ENCODE measurements around the gene TMEM109. TPM values are rescaled to one million over a fixed set of nuclear protein-coding genes. Genes with fewer than 3 reads are reported as not detected.

The TMEM109 gene
- total and polyA plus RNA-seq, 2 of the 13 experiments (the other 11 are each of a cell fraction or from before 2014, with no cell fraction given) = 7.7 to 18.0 TPM

DNA sequence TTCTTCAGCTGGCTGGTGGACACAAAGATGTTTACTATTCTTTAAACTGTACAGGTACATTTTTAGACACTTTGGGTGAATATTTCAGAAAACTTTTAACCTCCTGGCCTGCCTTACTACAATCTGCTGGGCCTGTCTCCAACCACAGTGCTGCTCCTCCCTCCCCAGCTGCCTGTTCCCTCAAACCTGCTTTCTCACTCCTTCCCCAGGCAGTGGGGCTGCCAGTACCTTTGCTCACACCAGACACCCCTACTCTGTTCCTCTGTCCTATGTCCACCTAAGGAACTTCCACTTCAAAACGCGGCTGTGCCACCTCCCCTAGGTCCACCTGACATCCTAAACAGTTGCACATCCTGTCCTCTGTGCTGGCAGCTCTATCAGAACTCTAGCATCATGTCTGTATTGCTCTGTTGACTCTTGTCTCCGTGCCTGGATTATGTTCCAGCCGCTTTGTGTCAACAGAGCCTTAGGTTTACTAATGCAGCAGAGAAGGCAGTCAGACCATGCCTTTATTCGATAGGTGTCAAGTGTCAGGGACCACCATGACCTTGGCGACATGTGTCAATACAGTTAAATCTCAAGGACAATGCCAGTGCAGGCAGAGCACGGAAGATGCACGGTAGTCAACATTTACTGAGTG, 33.2 kb upstream of the TMEM109 start (continued):
- TF ChIP-seq KAT7 (CRISPR knock-in tag; IDR thresholded peaks at IDR 0.05; ENCODE audit: borderline replicate concordance) = peak; percentile 58; the same call in 1 of the 2 replicates
- peak in 1 of 2 experiments; percentile 95; a peak in 2 of 4 replicates for TF ChIP-seq KLF16 (CRISPR knock-in tag; IDR thresholded peaks at IDR 0.05)
- TF ChIP-seq, protein P1, sequence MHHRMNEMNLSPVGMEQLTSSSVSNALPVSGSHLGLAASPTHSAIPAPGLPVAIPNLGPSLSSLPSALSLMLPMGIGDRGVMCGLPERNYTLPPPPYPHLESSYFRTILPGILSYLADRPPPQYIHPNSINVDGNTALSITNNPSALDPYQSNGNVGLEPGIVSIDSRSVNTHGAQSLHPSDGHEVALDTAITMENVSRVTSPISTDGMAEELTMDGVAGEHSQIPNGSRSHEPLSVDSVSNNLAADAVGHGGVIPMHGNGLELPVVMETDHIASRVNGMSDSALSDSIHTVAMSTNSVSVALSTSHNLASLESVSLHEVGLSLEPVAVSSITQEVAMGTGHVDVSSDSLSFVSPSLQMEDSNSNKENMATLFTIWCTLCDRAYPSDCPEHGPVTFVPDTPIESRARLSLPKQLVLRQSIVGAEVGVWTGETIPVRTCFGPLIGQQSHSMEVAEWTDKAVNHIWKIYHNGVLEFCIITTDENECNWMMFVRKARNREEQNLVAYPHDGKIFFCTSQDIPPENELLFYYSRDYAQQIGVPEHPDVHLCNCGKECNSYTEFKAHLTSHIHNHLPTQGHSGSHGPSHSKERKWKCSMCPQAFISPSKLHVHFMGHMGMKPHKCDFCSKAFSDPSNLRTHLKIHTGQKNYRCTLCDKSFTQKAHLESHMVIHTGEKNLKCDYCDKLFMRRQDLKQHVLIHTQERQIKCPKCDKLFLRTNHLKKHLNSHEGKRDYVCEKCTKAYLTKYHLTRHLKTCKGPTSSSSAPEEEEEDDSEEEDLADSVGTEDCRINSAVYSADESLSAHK (CRISPR knock-in tag; IDR thresholded peaks at IDR 0.05; ENCODE audit: borderline replicate concordance) = no peak
- TF ChIP-seq ZNF367 (CRISPR knock-in tag; IDR thresholded peaks at IDR 0.05; ENCODE audit: borderline replicate concordance) = peak; percentile 51; the same call in 1 of the 2 replicates
- TF ChIP-seq MZF1 (CRISPR knock-in tag; IDR thresholded peaks at IDR 0.05; ENCODE audit: borderline replicate concordance) = no peak
- TF ChIP-seq GABPB1 (CRISPR knock-in tag; IDR thresholded peaks at IDR 0.05) = peak; percentile 51
- TF ChIP-seq ZNF292 (CRISPR knock-in tag; IDR thresholded peaks at IDR 0.05; ENCODE audit: borderline replicate concordance, low read depth) = peak; percentile 98
- TF ChIP-seq NONO (IDR thresholded peaks at IDR 0.05) = no peak
- TF ChIP-seq NONO (CRISPR knock-in tag; conservative IDR thresholded peaks at IDR 0.05) = peak; percentile 96
- TF ChIP-seq, protein P2, sequence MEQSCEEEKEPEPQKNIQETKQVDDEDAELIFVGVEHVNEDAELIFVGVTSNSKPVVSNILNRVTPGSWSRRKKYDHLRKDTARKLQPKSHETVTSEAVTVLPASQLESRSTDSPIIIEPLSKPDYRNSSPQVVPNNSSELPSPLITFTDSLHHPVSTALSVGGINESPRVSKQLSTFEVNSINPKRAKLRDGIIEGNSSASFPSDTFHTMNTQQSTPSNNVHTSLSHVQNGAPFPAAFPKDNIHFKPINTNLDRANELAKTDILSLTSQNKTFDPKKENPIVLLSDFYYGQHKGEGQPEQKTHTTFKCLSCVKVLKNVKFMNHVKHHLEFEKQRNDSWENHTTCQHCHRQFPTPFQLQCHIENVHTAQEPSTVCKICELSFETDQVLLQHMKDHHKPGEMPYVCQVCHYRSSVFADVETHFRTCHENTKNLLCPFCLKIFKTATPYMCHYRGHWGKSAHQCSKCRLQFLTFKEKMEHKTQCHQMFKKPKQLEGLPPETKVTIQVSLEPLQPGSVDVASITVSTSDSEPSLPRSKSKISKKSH (CRISPR knock-in tag; IDR thresholded peaks at IDR 0.05; ENCODE audit: borderline replicate concordance) = no peak
- TF ChIP-seq, protein P3, sequence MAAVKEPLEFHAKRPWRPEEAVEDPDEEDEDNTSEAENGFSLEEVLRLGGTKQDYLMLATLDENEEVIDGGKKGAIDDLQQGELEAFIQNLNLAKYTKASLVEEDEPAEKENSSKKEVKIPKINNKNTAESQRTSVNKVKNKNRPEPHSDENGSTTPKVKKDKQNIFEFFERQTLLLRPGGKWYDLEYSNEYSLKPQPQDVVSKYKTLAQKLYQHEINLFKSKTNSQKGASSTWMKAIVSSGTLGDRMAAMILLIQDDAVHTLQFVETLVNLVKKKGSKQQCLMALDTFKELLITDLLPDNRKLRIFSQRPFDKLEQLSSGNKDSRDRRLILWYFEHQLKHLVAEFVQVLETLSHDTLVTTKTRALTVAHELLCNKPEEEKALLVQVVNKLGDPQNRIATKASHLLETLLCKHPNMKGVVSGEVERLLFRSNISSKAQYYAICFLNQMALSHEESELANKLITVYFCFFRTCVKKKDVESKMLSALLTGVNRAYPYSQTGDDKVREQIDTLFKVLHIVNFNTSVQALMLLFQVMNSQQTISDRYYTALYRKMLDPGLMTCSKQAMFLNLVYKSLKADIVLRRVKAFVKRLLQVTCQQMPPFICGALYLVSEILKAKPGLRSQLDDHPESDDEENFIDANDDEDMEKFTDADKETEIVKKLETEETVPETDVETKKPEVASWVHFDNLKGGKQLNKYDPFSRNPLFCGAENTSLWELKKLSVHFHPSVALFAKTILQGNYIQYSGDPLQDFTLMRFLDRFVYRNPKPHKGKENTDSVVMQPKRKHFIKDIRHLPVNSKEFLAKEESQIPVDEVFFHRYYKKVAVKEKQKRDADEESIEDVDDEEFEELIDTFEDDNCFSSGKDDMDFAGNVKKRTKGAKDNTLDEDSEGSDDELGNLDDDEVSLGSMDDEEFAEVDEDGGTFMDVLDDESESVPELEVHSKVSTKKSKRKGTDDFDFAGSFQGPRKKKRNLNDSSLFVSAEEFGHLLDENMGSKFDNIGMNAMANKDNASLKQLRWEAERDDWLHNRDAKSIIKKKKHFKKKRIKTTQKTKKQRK (IDR thresholded peaks at IDR 0.05; ENCODE audit: low read length) = no peak
- TF ChIP-seq AGO1 (IDR thresholded peaks at IDR 0.05; ENCODE audit: low read depth, low read length, poor library complexity, severe bottlenecking) = no peak
- TF ChIP-seq, protein P4, sequence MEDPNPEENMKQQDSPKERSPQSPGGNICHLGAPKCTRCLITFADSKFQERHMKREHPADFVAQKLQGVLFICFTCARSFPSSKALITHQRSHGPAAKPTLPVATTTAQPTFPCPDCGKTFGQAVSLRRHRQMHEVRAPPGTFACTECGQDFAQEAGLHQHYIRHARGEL (CRISPR knock-in tag; IDR thresholded peaks at IDR 0.05) = no peak
- no peak; the same call in 1 of the 2 replicates for TF ChIP-seq ZNF460 (CRISPR knock-in tag; IDR thresholded peaks at IDR 0.05; ENCODE audit: borderline replicate concordance)
- TF ChIP-seq EHMT2 (IDR thresholded peaks at IDR 0.05; ENCODE audit: borderline replicate concordance, low read depth, low read length) = no peak
- TF ChIP-seq FOXA1 (IDR thresholded peaks at IDR 0.05) = peak; percentile 93
- TF ChIP-seq FOXA1 (CRISPR knock-in tag; IDR thresholded peaks at IDR 0.05) = peak; percentile 99
- TF ChIP-seq, protein P5, sequence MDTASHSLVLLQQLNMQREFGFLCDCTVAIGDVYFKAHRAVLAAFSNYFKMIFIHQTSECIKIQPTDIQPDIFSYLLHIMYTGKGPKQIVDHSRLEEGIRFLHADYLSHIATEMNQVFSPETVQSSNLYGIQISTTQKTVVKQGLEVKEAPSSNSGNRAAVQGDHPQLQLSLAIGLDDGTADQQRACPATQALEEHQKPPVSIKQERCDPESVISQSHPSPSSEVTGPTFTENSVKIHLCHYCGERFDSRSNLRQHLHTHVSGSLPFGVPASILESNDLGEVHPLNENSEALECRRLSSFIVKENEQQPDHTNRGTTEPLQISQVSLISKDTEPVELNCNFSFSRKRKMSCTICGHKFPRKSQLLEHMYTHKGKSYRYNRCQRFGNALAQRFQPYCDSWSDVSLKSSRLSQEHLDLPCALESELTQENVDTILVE (CRISPR knock-in tag; IDR thresholded peaks at IDR 0.05) = peak; percentile 82; the same call in 1 of the 2 replicates
- no peak for TF ChIP-seq NFE2L1 (CRISPR knock-in tag; IDR thresholded peaks at IDR 0.05; ENCODE audit: borderline replicate concordance)
- TF ChIP-seq ZSCAN20 (CRISPR knock-in tag; IDR thresholded peaks at IDR 0.05; ENCODE audit: borderline replicate concordance) = no peak; the same call in 1 of the 2 replicates
- peak; percentile 99 for TF ChIP-seq SKI (IDR thresholded peaks at IDR 0.05; ENCODE audit: partially characterized antibody)
